ENCODE data around the gene UGT1A6. TPM values are rescaled to one million over a fixed set of nuclear protein-coding genes. Genes with fewer than 3 reads are reported as not detected.

UGT1A6 gene
- total RNA-seq, 2 donors from 2014 or later = 4.4 to 5.5 TPM

GRCh38 chr2:233773854-233774253 lies 81.2 kb downstream of the UGT1A6 start:
- no peak overlapping the region for H3K27ac ChIP-seq
- no peaks in the 10 kb centered on the region for H3K4me1 ChIP-seq
- TF ChIP-seq, protein P1, sequence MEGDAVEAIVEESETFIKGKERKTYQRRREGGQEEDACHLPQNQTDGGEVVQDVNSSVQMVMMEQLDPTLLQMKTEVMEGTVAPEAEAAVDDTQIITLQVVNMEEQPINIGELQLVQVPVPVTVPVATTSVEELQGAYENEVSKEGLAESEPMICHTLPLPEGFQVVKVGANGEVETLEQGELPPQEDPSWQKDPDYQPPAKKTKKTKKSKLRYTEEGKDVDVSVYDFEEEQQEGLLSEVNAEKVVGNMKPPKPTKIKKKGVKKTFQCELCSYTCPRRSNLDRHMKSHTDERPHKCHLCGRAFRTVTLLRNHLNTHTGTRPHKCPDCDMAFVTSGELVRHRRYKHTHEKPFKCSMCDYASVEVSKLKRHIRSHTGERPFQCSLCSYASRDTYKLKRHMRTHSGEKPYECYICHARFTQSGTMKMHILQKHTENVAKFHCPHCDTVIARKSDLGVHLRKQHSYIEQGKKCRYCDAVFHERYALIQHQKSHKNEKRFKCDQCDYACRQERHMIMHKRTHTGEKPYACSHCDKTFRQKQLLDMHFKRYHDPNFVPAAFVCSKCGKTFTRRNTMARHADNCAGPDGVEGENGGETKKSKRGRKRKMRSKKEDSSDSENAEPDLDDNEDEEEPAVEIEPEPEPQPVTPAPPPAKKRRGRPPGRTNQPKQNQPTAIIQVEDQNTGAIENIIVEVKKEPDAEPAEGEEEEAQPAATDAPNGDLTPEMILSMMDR (IDR thresholded peaks at IDR 0.05) = no peak
- no peaks in the 10 kb centered on the region for H3K9me3 ChIP-seq
- intact Hi-C loops (cut with DNase I) = no loop called here
- no peak overlapping the region for H3K9ac ChIP-seq (ENCODE audit: low read depth in 2 of 2, low read length in 2 of 2)
- no peaks in the 10 kb centered on the region for H3K36me3 ChIP-seq
- H3K4me3 ChIP-seq = no peak overlapping the region
- no peak for DNase-seq
- no peaks in the 10 kb centered on the region for H3K27me3 ChIP-seq

DNA sequence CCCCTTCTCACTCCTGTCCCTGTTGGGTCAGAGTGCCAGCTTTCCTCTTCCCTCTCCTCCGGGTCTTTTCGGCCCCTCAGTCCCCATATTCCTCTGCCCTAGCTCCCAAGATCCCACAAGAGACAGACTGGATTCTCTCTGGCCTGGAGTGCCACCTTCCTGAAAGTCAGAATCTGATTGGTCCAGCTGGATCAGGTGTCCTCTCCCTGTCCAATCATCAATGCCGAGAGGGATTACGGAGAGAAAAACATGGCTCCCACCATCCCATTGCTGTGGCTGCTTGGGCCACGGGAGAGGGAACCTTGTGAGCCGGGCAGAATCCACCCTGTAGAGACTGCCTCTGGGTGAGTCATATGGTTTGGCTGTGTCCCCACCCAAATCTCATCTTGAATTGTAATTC lies 82.7 kb downstream of the UGT1A6 start:
- no peak for DNase-seq
- TF ChIP-seq, protein P1 (IDR thresholded peaks at IDR 0.05) = no peak
- no peaks in the 10 kb centered on the region for H3K9me3 ChIP-seq
- intact Hi-C loops (cut with DNase I) = no loop called here
- H3K36me3 ChIP-seq = no peaks in the 10 kb centered on the region
- no peak overlapping the region for H3K4me3 ChIP-seq
- no peak overlapping the region for H3K9ac ChIP-seq (ENCODE audit: low read depth in 2 of 2, low read length in 2 of 2)
- no peak overlapping the region for H3K27ac ChIP-seq
- no peaks in the 10 kb centered on the region for H3K27me3 ChIP-seq
- H3K4me1 ChIP-seq = no peaks in the 10 kb centered on the region

DNA sequence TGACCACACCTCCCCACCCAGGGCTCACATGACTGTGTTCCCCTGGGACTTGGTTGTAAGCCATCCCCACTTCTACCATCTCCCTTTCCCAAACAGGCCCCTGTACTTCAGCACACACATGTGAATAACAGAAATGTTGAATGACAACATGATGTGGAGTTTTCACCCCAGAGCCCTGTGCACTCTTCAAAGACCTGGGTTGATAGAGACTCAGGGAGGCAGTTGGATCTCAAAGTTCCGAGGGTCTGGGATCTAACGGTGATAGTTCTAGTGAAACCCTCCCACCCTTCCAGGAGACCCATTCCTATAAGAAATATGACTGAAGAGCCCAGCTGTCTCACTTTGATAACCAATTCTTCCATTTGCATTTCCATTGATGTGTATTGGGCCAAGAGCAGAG lies 85.3 kb downstream of the UGT1A6 start, which contains the start of gene MROH2A:
Gene MROH2A, plus strand, starts transcription at position 301 of the 400 bp plus-strand sequence. CDS start 1,029 bp downstream, outside the sequence.
- Histone ChIP-seq H3K9me3 (no peaks in the 10 kb centered on the region), H3K27ac (no peak within 1 kb of the TSS), H3K27me3 (no peaks in the 10 kb centered on the region), H3K4me1 (no peaks in the 10 kb centered on the region), H3K9ac (ENCODE audit: low read depth in 2 of 2, low read length in 2 of 2) (no peak within 1 kb of the TSS), H3K4me3 (no peak within 1 kb of the TSS), H3K36me3 (no peaks in the 10 kb centered on the region)
- TF ChIP-seq, protein P1 (IDR thresholded peaks at IDR 0.05) = no peak
- DNase-seq = no peak
- intact Hi-C loops (cut with DNase I) = no loop called here

DNA sequence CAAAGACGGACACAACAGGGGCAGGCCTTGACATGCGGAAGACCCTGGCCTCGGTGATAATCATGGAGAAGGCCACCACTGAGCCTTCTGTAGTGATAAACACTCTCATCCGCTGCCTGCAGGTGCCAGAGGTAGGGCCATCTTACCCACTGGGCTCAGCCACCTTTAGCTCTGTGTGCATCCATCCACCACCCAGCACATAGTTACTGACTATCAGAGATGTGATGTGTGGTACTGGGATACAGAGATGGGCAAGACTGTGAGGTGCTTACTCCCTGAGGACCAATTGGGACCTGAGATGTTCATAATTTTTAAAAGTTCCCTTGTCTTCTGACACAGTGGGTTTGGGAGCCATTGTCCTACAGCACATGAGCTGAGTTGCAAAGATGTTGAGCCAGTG lies 87.0 kb downstream of the UGT1A6 start:
- no peak for DNase-seq
- no peaks in the 10 kb centered on the region for H3K27me3 ChIP-seq
- H3K27ac ChIP-seq = no peak overlapping the region
- H3K9me3 ChIP-seq = no peaks in the 10 kb centered on the region
- H3K36me3 ChIP-seq = no peaks in the 10 kb centered on the region
- H3K4me3 ChIP-seq = no peak overlapping the region
- intact Hi-C loops (cut with DNase I) = no loop called here
- H3K4me1 ChIP-seq = no peaks in the 10 kb centered on the region
- TF ChIP-seq, protein P1 (IDR thresholded peaks at IDR 0.05) = no peak
- no peak overlapping the region for H3K9ac ChIP-seq (ENCODE audit: low read depth in 2 of 2, low read length in 2 of 2)

- H3K27me3 ChIP-seq = no peaks in the 10 kb centered on the region
- DNase-seq = no peak
- TF ChIP-seq, protein P1 (IDR thresholded peaks at IDR 0.05) = no peak
- H3K4me3 ChIP-seq = no peak overlapping the region
- H3K9ac ChIP-seq (ENCODE audit: low read depth in 2 of 2, low read length in 2 of 2) = no peak overlapping the region
- H3K9me3 ChIP-seq = no peaks in the 10 kb centered on the region
- H3K27ac ChIP-seq = no peak overlapping the region
- H3K36me3 ChIP-seq = no peaks in the 10 kb centered on the region
- no peaks in the 10 kb centered on the region for H3K4me1 ChIP-seq
- intact Hi-C loops (cut with DNase I) = no loop called here
These were observed 88.1 kb downstream of the UGT1A6 start for GRCh38 chr2:233780771-233781170.

All from colonic mucosa (tissue), 4 donors.